Measurements from ENCODE around the gene BMAL1.
"Not testable (repeated sequence)": the region's sequence is repeated elsewhere in the genome, so short reads cannot be mapped to it uniquely, and the experiment has no call there.

The BMAL1 gene

DNA sequence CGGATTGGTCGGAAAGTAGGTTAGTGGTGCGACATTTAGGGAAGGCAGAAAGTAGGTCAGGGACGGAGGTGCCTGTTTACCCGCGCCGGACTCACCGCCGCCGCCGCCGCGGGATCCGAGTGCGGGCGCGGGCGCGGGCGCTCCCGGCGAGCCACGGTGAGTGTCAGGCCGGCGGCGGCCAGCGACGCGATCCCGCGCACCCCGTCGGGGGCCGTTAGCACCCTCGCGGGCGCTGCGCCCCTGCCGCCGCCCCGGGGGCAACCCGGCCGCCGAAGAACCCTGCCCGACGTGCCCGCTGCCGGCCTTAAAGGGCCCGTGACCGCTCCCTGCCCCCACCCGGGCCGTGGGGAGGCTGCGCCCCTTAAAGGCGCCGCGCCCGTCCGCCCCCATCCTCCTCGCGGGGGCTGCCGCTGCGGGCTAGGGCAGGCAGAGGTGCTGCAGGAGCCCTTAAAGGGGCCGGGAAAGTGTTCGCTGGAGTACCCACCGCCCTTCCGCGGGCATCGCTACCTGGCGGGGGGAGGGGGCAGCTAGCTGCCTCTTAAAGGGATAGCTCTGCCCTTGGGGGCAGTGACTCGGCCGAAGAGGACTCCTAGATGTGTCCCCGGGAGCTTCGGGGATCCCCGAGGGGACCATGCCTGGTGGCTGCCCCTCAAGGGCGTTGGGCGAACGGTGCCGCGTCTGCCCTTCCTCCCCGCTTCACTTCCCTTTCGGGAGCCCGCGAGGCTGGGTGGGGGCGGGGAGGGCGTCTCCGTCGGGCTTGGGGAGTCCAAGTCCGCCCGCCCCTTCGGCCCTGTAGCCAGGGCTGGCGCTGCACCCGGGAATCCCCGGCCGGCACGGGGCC, at the start of gene BMAL1:
Gene BMAL1, plus strand, starts transcription at position 23 of the 841 bp plus-strand sequence. CDS start 76,519 bp downstream, outside the sequence.
- peak; percentile 64 for DNase-seq

DNA sequence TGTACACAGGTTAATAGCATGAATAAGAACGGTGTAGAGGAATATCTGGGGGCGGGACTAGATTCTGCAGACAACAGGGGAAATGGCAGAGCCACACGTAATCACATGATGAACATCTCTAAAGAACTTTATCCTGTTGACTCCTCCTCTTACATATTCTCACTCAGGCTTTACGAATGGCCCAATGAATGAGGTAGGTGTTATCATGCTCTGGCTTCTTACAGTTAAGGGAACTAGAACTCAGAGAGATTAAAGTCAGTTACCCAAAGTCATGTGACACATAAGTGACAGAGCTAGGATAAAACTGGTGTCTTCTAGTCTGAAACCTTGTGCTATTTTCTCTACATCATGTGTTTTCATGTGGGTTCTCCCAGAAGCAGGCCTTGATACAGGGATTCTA, 49.0 kb upstream of the BMAL1 start:
- DNase-seq: no peak

DNA sequence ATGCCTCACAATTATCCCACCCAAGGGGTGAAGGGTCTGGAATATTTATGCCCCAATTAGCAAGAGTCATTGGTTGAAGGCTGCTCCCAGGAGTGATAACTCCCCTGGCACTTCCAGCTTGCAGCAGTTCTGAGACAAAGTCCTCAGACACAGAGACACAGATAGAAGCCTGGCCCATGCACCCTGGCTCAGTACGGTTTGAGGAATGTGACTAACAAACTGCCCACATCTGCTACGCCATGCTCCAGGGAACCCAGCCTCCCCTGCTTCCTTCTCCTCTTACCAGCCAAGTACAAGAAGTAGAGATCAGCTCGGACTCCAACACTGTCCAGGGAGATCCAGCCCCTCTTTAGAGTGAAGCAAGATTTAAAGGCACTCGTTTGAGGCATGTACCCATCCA, 48.5 kb upstream of the BMAL1 start:
- DNase-seq: no peak

DNA sequence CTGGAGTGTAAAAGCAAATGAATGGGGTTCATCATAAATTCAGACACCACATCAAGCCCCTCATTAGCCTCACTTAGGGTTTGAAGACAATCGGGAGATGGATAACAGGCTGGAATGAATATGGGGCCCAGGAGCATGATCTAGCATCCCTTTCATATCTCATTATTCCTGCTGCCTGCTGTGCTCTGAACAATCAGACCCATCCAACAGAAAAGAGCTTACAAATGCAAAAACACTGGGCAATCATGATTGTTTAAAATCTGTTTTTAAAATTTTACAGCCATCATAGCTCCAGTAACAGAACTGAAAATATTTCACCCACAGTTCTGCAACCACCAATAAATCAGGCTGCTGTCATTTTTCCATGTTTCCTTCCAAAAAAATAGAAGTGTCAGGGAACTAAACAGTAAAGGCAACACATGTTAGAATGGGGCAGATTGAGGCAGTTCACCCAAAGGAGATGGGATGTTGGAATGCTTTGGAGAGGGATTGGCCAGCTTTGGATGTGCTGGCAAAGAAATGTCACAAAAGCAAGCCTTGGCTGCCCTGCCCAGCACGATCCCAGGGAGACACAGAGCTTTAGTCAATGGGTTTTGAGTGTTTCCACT, 47.8 kb upstream of the BMAL1 start:
- no peak for DNase-seq

DNA sequence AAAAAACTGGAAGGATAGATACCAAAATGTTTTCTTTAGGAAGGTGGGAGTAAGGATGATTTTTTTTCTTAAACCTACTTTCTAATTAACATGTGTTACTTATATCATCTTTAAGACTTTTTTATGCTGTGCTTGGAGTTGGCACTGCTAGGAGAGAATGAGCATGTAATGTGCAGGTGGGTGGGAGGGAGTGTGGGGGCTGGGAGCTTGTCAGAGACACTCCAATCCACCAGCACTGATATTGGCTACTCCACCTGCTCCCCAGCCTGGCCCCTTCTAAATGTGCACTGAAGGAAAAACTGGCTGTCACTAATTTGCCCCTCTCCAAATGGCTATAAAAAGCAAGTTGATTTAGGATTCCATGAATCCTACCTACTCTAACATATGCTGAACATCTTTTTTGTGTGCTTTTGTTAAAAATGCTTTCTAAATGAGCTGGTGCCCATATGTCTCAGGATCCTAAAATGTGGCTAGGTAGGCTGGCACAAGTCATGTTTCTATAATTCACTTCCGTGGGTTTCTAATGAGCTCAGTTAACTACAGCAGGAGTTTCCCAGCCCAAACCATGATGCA, 44.3 kb upstream of the BMAL1 start:
- no peak for DNase-seq

DNA sequence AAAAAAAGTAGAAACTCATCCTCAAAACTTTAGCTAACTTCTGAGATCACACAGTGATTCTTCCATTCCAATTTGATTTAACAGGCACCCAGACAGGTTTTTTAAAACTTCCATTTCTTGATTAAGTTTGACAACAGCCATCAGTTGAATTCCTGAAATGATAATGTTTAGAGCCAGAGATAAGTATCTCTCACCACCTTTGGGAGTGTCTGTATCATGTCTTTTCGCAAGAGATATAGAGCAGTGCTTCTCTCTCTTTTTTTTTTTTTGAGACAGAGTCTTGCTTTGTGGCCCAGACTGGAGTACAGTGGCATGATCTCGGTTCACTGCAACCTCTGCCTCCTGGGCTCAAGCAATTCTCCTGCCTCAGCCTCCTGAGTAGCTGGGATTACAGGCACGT, 41.7 kb upstream of the BMAL1 start:
- DNase-seq: no peak

GRCh38 chr11:13236626-13237025, 41.0 kb upstream of the BMAL1 start:
- DNase-seq: no peak

GRCh38 chr11:13237761-13238160, 39.8 kb upstream of the BMAL1 start:
- DNase-seq: no peak

GRCh38 chr11:13238879-13239514, 38.6 kb upstream of the BMAL1 start:
- peak; percentile 49 for DNase-seq

- DNase-seq: no peak
Observed at GRCh38 chr11:13242564-13242963, 35.0 kb upstream of the BMAL1 start.

DNA sequence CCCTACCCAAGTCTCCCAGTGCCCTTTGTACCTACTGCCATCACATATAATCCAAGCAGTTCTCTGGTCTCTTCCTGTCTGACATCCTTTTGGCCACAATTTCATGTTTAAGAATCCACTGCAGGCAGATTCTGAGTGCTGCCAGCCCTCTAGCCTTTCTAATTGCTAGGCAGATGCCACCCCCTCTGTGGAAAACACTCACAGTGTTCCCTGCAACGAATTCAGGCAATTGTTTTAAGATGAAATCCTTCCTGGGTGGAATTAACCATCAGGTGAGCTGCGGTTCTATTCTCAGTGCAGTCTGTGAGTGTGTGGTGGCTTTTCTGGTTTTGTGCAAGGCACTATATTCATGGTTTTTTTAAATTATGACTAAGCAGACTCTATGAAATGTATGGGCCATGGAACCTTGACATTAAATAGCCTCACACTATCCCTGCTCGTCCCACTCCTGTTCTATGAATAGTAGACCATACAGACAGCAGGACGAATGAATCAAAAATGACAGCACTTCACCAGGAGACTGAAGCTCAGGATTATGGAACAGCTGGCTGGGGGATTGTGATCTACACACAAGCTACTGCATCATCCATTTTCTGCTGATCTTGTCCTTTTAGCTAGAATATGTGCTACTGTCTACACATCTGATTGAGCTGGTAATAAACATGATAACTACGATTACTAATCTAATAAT, 29.8 kb upstream of the BMAL1 start:
- DNase-seq: no peak

GRCh38 chr11:13249177-13249576, 28.4 kb upstream of the BMAL1 start:
- no peak for DNase-seq

- no peak for DNase-seq
Observed at GRCh38 chr11:13249992-13250391, 27.6 kb upstream of the BMAL1 start.

- no peak for DNase-seq
Observed at GRCh38 chr11:13251966-13252365, 25.6 kb upstream of the BMAL1 start.

DNA sequence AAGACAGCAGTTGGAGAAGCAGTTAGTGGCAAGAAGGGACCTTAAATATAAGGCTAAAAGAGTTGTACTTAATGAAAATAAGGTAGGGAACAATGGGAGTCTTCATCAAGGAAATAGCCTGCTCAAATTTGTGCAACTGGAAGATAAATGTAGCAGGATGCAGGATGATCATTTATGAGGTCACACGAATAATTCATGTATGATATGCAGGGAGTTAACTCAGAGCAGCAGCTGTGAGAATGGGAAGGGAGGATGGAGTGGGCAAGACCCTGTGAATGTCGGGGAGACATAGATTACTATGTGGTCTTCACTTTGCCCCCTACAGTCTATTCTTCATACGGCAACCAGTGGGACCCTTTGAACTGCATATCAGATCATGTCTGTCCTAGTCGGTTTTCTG, 25.2 kb upstream of the BMAL1 start:
- no peak for DNase-seq

DNA sequence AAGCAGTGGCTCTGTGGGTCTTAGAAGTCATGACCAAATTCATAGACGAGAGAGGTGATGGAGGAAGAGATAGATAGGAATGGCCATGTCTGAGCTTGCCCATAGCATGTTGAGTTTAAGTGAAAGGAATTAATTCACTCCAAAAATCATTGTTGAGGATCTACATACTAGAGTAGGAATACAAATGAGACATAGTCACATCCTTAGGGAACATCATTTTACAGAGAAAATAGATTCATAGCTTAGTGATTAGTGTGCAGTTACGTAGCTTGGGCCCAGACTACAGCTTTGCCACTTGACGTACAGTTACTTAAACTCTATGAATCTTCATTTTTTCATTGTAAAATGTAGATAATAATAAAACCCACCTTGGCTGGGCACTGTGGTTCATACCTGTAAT, 21.4 kb upstream of the BMAL1 start:
- no peak for DNase-seq

GRCh38 chr11:13258061-13258460, 19.5 kb upstream of the BMAL1 start:
- not testable (repeated sequence) for DNase-seq

GRCh38 chr11:13258855-13259254, 18.7 kb upstream of the BMAL1 start:
- no peak for DNase-seq

DNA sequence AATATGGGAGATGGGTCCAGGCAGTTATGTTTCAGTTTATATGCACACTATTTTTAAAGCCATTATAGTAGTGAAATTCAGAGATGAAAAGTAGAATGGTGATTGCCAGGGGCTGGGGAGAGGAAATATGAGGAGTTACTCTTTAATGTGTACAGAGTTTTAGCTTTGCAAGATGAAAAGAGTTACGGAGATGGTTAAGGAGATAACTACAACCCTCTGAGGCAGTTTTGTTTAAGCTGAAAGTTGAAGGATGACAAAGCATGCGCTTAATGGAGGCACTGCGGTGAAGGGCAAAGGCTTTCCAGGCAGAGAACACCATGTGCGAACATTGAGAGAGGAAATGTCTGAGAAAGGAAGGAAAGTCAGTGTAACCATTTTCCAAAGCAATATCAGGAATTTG, 18.2 kb upstream of the BMAL1 start:
- no peak for DNase-seq

DNA sequence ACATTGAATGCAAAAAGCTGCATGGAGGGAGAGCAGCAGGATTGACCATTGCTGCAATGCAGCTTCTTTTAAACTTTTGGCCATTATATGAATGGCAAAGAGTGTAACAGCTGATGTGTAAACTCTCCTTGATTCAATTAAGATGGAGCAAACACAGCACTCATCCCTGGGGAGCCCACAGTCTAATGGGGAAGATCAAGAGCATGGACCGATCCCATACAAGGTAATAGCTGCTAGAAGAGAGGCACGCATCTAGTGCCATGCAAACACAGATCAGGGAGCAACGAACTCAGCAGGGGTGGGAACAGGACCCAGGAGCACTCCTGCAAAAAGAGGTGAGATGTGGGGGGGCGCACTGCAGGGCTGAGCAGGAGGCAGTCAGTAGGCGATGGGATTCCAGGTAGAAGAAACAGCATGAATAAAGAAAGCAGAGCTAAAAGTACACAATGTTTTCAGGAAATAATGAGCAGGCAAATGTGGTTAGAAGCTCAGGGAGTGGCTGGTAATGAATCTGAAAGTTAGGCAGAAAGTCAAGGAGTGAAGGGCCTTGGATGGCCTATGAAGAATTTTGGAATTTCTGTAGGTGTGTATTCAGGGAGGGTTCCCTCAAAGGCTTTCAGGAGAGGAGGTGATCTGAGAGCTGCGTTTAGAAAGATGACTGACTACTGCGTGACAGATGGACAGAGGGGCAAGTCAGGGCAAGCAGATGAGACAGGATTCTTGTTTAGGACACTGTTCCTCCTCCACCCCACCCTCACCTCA, 17.2 kb upstream of the BMAL1 start:
- DNase-seq: no peak

DNA sequence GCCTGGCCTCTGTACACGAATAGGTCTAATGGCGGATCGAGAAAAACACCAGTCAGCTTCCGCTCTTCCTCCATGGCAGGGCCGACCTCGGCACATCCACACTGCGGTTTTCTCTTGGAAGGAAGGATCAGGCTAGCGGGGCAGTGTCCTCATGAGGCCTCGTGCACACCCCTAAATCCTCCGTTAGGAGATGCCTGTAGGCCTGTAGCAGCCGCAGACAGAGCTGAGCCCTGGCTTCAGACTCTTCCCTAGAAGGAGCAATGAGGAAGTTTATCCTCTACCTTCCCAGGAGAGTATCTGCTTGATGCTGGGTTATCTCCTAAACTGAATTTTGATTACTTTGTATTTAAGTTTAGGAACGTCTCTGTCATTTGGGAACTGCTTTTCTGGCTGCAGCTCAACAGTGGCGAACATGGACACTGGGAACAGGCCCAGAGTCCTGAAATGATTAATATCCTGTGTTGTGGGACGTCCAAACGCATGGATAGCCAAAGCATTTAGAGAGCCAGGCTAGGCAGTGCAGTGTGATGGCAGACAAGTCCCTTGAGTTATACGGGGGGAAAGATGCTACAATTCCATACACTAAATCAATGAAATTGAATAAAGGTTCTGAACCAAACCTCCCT, 16.5 kb upstream of the BMAL1 start:
- DNase-seq: no peak

DNA sequence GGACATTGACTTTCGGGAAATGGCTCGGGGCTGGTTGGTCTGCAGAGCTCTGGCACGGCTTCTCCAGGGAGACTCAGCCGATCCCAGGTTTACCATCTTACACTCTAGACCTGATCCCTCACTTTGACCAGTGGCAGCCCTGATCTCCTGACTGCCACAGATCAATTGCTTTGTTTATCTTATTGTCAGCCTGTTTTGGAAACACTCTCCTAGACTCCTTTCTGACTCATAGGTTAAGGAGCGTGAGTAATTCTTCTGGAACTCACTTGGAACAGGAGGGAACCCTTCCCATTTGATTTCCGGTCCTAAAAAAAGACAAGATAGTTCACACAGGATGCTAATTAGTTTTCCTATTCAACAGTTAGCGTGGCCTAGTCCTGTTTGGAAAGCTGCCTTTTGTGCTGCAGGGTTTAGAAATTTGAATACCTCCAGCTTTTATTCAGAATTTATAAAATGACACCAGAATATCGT, 16.0 kb upstream of the BMAL1 start:
- no peak for DNase-seq

All from activated naive CD4-positive, alpha-beta T cell treated with Interleukin-2 at 50 U/mL for 16 hours (primary cell).